HCT116 (cell line): ENCODE measurements around the gene DIAPH3.

ENCODE experiments used
- ATF3 ChIP-seq: IDR thresholded peaks from 2 replicates; pipeline ENCODE4 v1.6.1; 2012
- CBX3 ChIP-seq: IDR thresholded peaks from 2 replicates; pipeline ENCODE4 v1.6.1; 2012; ENCODE audit warnings: low read depth
- CEBPB ChIP-seq: IDR thresholded peaks from 2 replicates; pipeline ENCODE4 v1.6.1; 2012; ENCODE audit warnings: low read depth
- CTCF ChIP-seq, 3 experiments: fragments of 200-600 bp in 1 of 3; sonication (generic) in 1 of 3; IDR thresholded peaks in 2 of 3; conservative IDR thresholded peaks in 1 of 3; 2 replicates each; pipeline ENCODE4 v1.5.1; 2012 to 2017; ENCODE audit warnings: low read depth in 2 of 3, low read length in 2 of 3, antibody characterized with exemption in 1 of 3, borderline replicate concordance in 1 of 3, control low read depth in 1 of 3, mild to moderate bottlenecking in 1 of 3, mixed read lengths in 1 of 3, mixed run types in 1 of 3, moderate library complexity in 1 of 3; ENCODE audit not compliant: insufficient read depth in 1 of 3
- EZH2 ChIP-seq: fragments of 200-600 bp; sonication (generic); IDR thresholded peaks from 2 replicates; pipeline ENCODE4 v1.6.1; 2017; ENCODE audit warnings: antibody characterized with exemption, mixed run types
- EZH2phosphoT487 ChIP-seq: fragments of 200-600 bp; IDR thresholded peaks from 2 replicates; pipeline ENCODE4 v1.6.1; 2018; ENCODE audit warnings: antibody characterized with exemption, borderline replicate concordance
- JUND ChIP-seq: IDR thresholded peaks from 2 replicates; pipeline ENCODE4 v1.6.1; 2012
- POLR2A ChIP-seq: IDR thresholded peaks from 2 replicates; pipeline ENCODE4 v1.7.0; 2011; ENCODE audit warnings: borderline replicate concordance; ENCODE audit not compliant: insufficient read depth, insufficient read length; ENCODE audit errors: extremely low read depth
- POLR2AphosphoS5 ChIP-seq: IDR thresholded peaks from 2 replicates; pipeline ENCODE4 v1.6.1; 2011; ENCODE audit warnings: mild to moderate bottlenecking, low read depth, low read length, moderate library complexity
- REST ChIP-seq: IDR thresholded peaks from 2 replicates; pipeline ENCODE4 v1.6.1; 2012; ENCODE audit warnings: low read depth
- SRF ChIP-seq: IDR thresholded peaks from 2 replicates; pipeline ENCODE4 v1.6.1; 2012; ENCODE audit warnings: low read depth
- ZNF274 ChIP-seq: fragments of 200-500 bp; sonication (Bioruptor generic); IDR thresholded peaks from 2 replicates; pipeline ENCODE4 v1.6.1; 2014; ENCODE audit warnings: mild to moderate bottlenecking, low read depth, low read length, inconsistent platforms
- TF ChIP-seq, protein P1 (sequence below): IDR thresholded peaks from 2 replicates; pipeline ENCODE4 v1.6.1; 2012

DNA sequence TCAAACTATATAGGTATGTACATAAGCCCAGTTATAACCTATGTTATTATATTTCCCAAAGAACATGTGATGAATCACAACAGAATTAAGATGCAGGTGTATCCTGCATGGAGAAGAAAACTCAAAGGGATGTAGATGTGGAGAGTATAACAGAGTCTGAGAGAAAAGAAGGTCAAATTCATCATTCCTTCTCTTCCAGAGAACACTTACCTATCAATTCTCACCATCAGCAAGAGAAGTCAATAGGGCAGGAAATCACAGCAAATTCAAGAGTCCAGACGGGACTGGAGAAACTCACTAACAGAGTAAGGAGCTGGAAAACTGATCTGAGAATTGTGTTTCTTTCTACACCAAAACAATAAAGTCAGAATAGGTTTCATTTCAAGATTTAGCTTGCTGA is 28.4 kb downstream of the DIAPH3 start:
- TF ChIP-seq CTCF (IDR thresholded peaks at IDR 0.05 in 2 of 3, conservative IDR thresholded peaks at IDR 0.05 in 1 of 3; ENCODE audit: borderline replicate concordance in 1 of 3, insufficient read depth in 1 of 3, low read depth in 2 of 3, low read length in 2 of 3): no peak
- no peak for TF ChIP-seq SRF
- TF ChIP-seq CEBPB: no peak
- no peak for TF ChIP-seq POLR2A
- no peak for TF ChIP-seq CBX3
- no peak for TF ChIP-seq REST
- TF ChIP-seq POLR2AphosphoS5: no peak
- TF ChIP-seq, protein P1, sequence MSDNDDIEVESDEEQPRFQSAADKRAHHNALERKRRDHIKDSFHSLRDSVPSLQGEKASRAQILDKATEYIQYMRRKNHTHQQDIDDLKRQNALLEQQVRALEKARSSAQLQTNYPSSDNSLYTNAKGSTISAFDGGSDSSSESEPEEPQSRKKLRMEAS: no peak
- TF ChIP-seq EZH2: no peak
- no peak for TF ChIP-seq ZNF274
- no peak for TF ChIP-seq EZH2phosphoT487
- no peak for TF ChIP-seq ATF3
- TF ChIP-seq JUND: no peak
